Renal pelvis (tissue), 12 donors: ENCODE results near the gene SLC38A11. TPM values are rescaled to one million over a fixed set of nuclear protein-coding genes. Genes with fewer than 3 reads are reported as not detected.
"Not testable (repeated sequence)": the region's sequence is repeated elsewhere in the genome, so short reads cannot be mapped to it uniquely, and the experiment has no call there.

Source experiments
- DNase-seq: peaks from one replicate; pipeline ENCODE4 v3.0.0-alpha.2; 2013
- long read RNA-seq, 16 experiments: transcript quantifications; one replicate each; lab custom pipeline, GENCODE V29; 2026
- polyA plus RNA-seq, 3 donors: library from polyadenylated mRNA; unstranded; fragments of 120-200 nt; gene quantifications; one replicate each; pipeline ENCODE4 v1.2.1, GENCODE V29; 2013; ENCODE audit not compliant: insufficient read length in 3 of 3

Gene SLC38A11
- polyA plus RNA-seq: 10 to 100 TPM in 2 of 3 donors, 1 to 10 TPM in 1; 5.3 to 16.3 (median 13.9) TPM
- long read RNA-seq, donor 1: 0 reads
- long read RNA-seq, donor 2, partial matches to known transcripts: 0 of 1 reads
- long read RNA-seq, donor 2, other reads (novel, unspliced or antisense): 0 of 1 reads
- long read RNA-seq, donor 3: 0 reads
- long read RNA-seq, donor 4: 0 reads
- long read RNA-seq, donor 5, partial matches to known transcripts: 0 of 1 reads
- long read RNA-seq, donor 5, other reads (novel, unspliced or antisense): 0 of 1 reads
- long read RNA-seq, donor 6: 0 reads
- long read RNA-seq, donor 7, partial matches to known transcripts: 0 of 1 reads
- long read RNA-seq, donor 7, other reads (novel, unspliced or antisense): 0 of 1 reads
- long read RNA-seq, donor 8: 0 reads
- long read RNA-seq, donor 9: 0 reads
- long read RNA-seq, donor 10: 0 reads
- long read RNA-seq, donor 11: 0 reads
- long read RNA-seq, donor 12, partial matches to known transcripts: 0 of 1 reads
- long read RNA-seq, donor 12, other reads (novel, unspliced or antisense): 0 of 1 reads
- long read RNA-seq, donor 13, partial matches to known transcripts: 0 of 1 reads
- long read RNA-seq, donor 13, other reads (novel, unspliced or antisense): 0 of 1 reads
- long read RNA-seq, donor 14: 0 reads
- long read RNA-seq, donor 15: 0 reads
- long read RNA-seq, donor 16: 0 reads

- no peak for DNase-seq
Observed at GRCh38 chr2:164954954-164955701, at the start of gene SLC38A11. SLC38A11 (minus strand) TSS chr2:164955525; CDS start chr2:164955247, 278 bp downstream.

GRCh38 chr2:165003443-165004130 lies 48.3 kb upstream of the SLC38A11 start:
- no peak for DNase-seq

- DNase-seq: no peak
Observed at GRCh38 chr2:165002638-165003037, 47.3 kb upstream of the SLC38A11 start.

GRCh38 chr2:164994664-164995299 lies 39.5 kb upstream of the SLC38A11 start:
- not testable (repeated sequence) for DNase-seq

GRCh38 chr2:164993287-164994016 lies 38.1 kb upstream of the SLC38A11 start:
- DNase-seq: no peak

GRCh38 chr2:164992818-164993217 lies 37.5 kb upstream of the SLC38A11 start:
- peak; percentile 71 for DNase-seq

- not testable (repeated sequence) for DNase-seq
Observed at GRCh38 chr2:164992093-164992454, 36.7 kb upstream of the SLC38A11 start.

- not testable (repeated sequence) for DNase-seq
Observed at GRCh38 chr2:164991361-164992092, 36.2 kb upstream of the SLC38A11 start.

GRCh38 chr2:164990953-164991352 lies 35.6 kb upstream of the SLC38A11 start:
- not testable (repeated sequence) for DNase-seq

GRCh38 chr2:164988805-164989204 lies 33.5 kb upstream of the SLC38A11 start:
- not testable (repeated sequence) for DNase-seq

GRCh38 chr2:164986027-164986426 lies 30.7 kb upstream of the SLC38A11 start:
- DNase-seq: not testable (repeated sequence)

- no peak for DNase-seq
Observed at GRCh38 chr2:164984428-164984827, 29.1 kb upstream of the SLC38A11 start.

GRCh38 chr2:164981217-164981990 lies 26.1 kb upstream of the SLC38A11 start:
- no peak for DNase-seq

GRCh38 chr2:164980688-164981087 lies 25.4 kb upstream of the SLC38A11 start:
- not testable (repeated sequence) for DNase-seq

GRCh38 chr2:164979113-164979512 lies 23.8 kb upstream of the SLC38A11 start:
- DNase-seq: no peak

GRCh38 chr2:164976875-164977470 lies 21.6 kb upstream of the SLC38A11 start:
- DNase-seq: not testable (repeated sequence)

- DNase-seq: no peak
Observed at GRCh38 chr2:164976301-164976700, 21.0 kb upstream of the SLC38A11 start.

GRCh38 chr2:164975891-164976290 lies 20.6 kb upstream of the SLC38A11 start:
- no peak for DNase-seq

GRCh38 chr2:164974221-164974620 lies 18.9 kb upstream of the SLC38A11 start:
- DNase-seq: no peak
